Activated CD8-positive, alpha-beta memory T cell treated with anti-CD3 and anti-CD28 coated beads for 48 hours (primary cell): ENCODE measurements around the gene MZB1.
"Not testable (repeated sequence)": the region's sequence is repeated elsewhere in the genome, so short reads cannot be mapped to it uniquely, and the experiment has no call there.

Experiments used
- DNase-seq, 3 experiments: peaks; one replicate each; pipeline ENCODE4 v3.0.0-alpha.2; 2020; ENCODE audit warnings: low read depth in 2 of 3, low spot score in 2 of 3

The MZB1 gene

GRCh38 chr5:139392678-139393496 lies 3.2 kb upstream of the MZB1 start:
- peak; percentile 76 to 79 (median 78) for DNase-seq

GRCh38 chr5:139392324-139392677 lies 2.6 kb upstream of the MZB1 start:
- no peak for DNase-seq

GRCh38 chr5:139391570-139392323 lies 2.0 kb upstream of the MZB1 start:
- DNase-seq: no peak

- no peak for DNase-seq
Measured at GRCh38 chr5:139390639-139391569, 1.2 kb upstream of the MZB1 start.

- DNase-seq: no peak
Measured at GRCh38 chr5:139388198-139388821, 1.4 kb downstream of the MZB1 start.

DNA sequence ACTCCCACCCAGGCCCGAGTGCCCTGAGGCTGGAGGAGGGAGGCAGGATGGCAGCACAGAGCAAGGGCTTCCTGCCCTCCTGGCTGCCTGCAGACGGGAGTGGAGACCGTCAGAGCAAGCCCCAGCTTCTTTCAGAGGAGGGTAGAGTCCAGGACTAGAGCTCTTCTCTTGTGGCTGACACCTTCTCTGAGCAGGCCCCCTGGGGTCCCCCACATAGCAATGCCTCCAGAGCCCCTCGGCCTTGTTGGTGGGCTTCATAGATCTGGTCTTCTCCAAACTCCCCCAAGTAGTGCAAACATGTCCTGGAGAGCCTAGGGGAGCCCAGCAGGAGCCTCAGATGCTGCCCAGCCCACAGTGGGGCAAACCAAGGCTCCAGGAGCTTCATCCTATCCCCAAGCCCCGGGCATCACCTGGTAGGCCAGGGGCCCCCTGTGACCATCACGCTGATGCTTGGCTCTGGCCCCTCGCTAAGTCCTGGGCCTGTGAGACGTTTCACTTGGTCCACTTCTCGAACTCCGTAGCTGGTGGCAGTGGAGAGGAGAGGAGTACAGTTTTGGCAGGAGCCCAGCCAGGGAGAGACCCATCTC lies 2.0 kb downstream of the MZB1 start:
- DNase-seq: no peak

DNA sequence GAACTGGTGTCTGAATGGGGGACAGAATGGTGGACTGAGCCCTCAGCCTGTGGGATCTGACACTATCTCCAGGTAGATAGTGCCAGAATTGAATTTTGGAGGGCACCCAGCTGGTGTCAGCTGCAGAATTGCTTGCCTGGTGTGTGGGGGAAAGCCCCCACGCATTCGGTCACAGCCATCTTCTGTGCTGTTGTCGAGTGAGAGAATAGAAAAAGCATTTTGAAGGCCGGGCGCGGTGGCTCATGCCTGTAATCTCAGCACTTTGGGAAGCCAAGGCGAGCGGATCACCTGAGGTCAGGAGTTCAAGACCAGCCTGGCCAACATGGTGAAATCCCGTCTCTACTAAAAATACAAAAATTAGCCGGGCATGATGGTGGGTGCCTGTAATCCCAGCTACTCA lies 2.8 kb downstream of the MZB1 start:
- not testable (repeated sequence) for DNase-seq

GRCh38 chr5:139386050-139386438 lies 3.7 kb downstream of the MZB1 start:
- no peak for DNase-seq

DNA sequence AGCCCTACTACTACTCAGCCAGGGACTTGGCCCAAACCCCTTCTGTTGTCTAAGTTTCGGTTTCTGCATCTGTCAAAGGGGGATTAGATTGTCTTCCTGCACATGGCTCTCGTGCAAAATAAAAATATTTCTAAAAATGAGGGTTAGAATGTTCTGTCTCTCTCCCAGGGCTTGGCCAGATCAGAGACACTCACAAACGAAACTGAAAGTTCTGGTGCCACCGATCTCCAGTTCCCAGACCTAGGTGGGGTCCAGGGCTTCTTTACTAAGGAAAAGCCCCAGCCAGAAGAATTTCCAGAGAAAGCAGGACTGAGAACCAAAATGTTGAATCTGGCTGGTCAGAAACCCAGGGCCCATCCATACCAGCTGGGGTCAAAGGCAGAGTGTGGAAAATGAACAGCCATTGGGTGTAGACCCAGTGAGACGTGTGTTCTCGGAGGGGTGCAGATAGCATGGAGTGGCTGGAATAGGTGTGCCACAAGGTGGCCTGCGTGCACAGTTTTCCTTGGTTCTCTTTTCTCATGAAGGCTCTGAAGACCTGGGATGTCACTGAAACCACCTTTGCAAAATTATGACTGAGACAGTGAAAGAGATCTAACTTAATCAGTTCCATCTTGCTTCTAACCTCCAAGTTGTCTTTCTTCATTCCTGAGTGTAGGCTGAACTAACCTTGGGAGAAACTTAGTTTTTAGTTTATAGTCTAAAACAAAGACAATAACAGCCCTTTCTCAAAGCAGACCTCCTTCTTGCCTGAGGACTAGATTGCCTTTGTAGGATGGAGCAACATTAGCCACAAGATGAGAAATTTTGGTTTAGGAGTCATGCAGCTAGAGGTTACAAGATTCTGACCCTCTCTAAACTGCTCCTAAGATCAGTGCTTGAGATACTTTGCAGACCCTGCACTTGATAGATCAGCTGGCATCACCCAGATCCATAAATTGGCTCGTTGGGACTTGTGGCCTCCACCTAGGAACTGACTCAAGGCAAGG lies 4.4 kb downstream of the MZB1 start:
- no peak for DNase-seq

- no peak for DNase-seq
Measured at GRCh38 chr5:139384591-139385051, 5.1 kb downstream of the MZB1 start.

DNA sequence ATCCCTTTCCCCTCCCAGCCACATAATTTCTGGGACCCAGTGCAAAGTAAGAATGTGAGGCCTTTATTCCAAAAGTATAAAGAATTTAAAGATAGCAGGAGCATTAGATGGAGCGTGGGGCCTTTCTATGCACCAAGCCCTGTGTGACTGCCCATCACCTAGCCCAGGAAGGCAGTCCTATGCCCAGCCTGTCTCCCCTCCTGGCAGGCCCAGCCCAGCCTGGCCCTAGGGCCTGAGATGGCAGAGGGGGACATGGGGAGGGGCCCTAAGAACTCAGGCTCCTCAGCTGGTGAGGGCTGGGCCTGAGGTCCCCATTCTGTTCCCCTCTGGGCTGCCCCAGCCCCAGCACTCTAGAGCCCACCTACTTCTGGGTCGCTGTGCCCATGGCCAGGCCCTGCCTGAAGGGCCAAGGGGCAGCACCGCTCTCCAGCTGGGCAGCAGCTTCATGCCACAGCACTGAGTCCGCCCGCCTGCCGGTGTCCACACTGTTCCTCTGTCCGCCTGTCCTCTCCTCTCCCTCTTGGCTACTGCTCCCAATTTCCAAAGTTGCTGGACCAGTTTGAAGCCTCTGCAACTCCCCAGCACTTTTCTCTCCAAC lies 5.6 kb downstream of the MZB1 start:
- no peak for DNase-seq

- DNase-seq: no peak
Measured at GRCh38 chr5:139383275-139383992, 6.3 kb downstream of the MZB1 start, which contains the start of gene SLC23A1. TSS of gene SLC23A1 (minus strand) at chr5:139383297. CDS start at chr5:139383253, 44 bp downstream.

- DNase-seq: no peak
Measured at GRCh38 chr5:139382807-139383206, 6.9 kb downstream of the MZB1 start.

DNA sequence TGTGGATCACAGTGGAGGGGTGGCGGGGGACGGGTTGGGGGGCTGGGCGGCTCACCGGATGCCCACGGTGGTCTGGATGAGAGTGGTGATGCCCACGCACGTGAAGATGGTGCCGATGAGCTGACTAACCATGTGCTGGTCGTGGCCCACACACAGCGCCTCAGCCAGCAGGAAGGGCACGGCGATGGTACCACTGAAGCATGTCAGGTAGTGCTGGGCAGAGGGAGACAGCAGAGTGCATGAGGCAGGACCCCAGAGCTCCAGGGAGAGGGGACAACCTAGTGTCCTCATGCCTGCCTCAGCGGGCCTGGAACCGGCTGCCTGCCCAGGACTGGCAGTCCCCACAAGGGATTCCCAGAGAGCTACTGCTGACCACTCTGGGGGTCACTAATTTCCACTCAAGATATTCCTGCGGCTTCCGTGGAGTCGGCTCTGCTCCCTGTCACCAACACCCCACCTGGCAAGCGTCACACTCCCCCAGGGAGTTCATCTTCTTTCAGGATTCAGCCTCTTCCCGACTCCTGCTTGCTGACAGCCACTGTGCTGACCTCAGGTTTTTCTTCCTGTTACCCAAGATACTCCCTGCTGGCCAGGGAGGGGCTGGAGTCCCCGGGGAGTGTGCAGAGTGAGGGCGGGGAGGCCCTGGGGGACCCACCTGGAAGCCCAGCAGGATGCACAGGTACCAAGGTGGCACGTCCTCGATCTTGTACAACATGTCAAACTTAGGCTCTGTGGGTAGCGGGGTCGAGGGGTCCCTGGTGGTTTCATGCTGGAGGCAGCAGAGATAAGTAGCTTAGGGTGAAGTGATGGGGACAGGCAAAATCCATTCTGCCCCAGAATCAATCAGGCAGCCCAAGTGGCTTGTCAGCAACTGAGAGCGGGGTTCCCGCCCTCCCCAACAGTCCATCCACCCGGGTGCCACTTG lies 7.6 kb downstream of the MZB1 start:
- no peak for DNase-seq

- no peak for DNase-seq
Measured at GRCh38 chr5:139379626-139380449, 9.9 kb downstream of the MZB1 start.

DNA sequence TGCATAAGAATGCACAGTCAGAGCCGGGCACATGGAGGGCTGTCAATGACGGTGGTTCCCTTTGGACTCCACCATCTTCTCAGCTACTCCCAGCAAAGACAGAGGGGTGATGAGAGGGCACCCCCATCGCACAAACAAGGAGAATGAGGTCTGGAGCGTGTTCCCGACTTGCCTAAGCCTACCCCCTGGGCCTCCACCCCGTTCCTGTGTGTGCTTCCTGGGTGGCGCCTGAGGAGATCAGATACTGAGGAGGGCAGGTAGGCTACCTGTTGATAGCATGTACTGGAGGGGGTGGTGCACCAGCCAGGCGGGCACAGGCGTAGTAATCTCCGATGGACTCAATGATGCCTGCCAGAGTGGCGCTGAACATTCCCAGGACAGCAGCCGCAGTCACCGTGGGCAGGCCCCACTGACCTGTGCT lies 10.8 kb downstream of the MZB1 start:
- no peak for DNase-seq
